Measurements from ENCODE around the gene CDH4.
"Not testable (repeated sequence)": the region's sequence is repeated elsewhere in the genome, so short reads cannot be mapped to it uniquely, and the experiment has no call there.

CDH4 gene

DNA sequence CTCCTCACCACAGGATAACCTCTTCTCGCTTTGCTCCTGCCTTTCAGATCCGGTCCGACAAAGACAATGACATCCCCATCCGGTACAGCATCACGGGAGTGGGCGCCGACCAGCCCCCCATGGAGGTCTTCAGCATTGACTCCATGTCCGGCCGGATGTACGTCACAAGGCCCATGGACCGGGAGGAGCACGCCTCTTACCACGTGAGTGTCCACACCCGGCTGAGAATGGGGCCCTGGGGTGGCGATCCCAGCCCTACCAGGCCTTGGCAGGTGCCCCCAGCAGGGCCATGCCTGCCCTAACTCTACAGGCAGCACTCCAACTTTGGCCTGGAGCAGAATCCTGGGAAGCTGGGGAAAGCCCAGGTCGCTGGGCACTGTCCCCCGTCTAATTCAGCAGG, 592.6 kb downstream of the CDH4 start:
- no peak for DNase-seq

DNA sequence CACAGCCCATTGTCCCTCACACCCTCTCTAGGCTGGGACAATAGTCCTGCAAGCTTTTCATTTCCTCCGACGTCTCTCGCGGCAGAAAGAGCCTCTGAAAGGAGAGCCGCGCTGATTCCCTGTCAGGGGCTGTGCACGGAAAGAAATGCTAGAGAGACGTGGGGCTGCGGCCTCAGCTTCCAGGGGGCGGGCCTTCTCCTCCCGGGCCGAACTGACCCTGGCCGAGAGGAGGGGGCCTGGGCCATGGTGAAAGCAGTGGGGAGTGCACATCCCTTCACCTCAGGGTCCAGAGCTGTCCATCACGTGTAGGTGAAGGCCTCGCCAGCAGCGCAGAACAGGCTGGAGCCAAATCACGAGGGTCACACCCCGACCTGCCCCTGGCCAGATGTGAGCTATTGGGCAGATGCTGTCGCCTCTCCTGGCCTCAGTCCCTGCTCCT, 593.2 kb downstream of the CDH4 start:
- DNase-seq = no peak

DNA sequence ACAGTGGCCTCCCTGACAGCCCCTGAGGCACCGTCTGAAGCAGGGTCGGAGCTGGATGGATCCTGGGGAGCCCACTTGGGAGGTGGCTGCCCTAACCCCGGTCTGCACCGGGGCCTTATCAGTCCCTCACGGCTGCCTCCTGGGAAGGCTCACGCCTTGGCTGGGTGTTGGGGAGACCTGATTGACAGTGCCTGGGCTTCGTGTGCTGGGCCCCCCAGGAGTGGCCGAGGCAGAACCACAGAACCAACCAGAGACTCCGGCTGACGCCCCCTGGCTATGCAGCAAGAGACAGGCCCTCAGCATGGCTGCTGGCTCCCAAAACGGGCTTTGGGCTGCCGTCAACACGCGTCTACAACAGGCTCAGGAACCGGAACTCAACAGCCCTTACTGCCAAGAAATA, 594.0 kb downstream of the CDH4 start:
- no peak for DNase-seq

DNA sequence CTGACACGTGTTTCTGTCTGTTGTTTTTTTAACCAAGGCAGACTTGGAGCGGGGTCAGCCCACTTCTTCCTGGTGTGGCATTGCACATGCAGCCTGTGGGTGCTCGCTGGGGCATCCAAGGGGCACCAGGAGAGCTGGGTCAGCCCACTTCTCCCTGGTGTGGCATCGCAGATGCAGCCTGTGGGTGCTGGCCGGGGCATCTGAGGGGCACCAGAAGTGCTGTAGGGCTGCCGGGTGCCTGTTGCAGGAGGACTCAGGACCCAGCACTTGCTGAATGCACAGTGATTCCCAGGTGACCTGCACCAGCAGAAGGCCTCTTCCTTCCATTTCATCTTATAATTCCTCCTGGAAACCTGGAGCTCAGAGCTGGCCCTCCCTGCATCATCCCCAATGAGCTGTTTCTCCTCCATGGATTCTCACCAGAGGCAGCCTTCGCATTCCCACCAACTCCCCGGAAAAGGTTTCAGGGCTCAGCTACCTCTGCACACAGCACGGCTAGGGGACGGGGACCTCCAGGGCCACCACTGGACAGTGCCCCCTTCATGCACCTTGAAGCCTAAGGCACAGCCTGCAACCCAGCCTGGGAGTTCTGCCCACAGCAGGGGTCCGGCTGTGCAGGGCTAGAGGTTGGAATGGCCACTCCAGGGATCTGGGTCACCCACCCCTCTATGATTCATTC, 594.8 kb downstream of the CDH4 start:
- no peak for DNase-seq

DNA sequence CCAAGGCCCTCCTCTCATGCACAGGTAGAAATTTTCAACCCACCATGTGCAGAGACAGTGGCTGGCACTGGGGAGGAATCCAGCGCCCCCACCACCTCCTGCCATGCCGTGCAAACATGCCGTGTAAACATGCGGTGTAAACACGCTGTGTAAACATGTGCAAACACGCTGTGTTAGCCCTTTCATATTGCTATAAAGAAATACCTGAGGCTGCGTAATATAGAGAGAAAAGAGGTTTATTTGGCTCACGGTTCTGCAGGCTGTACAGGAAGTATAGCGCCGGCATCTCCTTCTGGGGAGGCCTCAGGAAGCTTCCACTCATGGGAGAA, 595.3 kb downstream of the CDH4 start:
- DNase-seq = no peak

DNA sequence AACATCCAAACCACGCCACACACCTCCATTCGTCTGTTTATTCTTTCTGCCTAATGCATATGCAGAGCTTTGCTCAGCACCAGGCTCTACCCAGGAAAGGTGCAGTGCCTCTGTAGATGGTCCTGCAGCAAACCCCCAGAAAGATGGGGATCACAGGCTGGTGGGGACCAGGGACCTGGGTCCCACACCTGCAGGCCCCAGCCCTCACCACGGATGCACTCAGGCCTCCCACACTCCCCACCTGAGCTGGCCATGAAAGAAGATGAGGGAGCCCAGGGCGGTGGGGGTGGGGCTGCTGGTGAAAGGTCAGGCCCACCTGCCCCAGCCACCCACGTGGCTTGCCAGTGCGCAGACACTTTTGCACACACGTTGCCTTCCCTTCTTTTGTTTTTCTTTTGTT, 595.9 kb downstream of the CDH4 start:
- no peak for DNase-seq

DNA sequence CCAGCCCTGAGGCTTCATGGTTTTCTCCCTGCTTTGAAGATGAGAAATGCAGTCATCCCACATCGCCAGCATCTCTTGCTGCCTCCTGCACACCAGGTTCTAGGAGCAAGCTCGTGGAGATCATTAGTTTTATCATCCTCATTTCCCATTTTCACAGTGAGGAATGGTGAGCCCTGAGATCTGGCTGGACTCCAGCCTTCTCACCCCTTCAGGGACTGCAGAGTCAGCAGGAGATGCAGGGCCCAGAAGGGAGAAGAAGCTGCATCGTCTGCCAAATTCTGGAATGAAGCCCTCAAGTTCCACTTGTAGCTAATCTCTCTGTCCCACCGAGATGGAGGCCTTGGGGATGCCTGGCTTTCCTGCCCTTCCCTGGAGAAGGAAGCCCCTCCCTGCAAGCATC, 596.8 kb downstream of the CDH4 start:
- DNase-seq = no peak

DNA sequence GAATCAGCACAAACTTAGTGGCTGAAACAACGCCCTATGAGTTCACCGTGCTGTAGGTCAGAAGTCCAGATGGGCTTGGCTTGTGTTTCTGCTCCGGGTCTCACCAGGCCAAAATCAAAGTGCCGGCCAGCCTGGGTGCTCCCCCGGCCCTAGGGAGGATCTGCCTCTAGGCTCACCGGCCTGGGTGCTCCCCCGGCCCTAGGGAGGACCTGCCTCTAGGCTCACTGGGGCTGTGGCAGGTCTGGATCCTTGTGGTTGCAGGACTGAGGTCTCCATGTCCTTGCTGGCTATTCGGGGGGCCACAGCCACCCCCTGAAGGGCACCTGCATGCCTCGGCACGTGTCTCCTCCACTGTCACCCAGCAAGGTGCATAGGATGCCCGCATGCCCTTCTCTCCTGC, 597.3 kb downstream of the CDH4 start:
- DNase-seq = no peak

DNA sequence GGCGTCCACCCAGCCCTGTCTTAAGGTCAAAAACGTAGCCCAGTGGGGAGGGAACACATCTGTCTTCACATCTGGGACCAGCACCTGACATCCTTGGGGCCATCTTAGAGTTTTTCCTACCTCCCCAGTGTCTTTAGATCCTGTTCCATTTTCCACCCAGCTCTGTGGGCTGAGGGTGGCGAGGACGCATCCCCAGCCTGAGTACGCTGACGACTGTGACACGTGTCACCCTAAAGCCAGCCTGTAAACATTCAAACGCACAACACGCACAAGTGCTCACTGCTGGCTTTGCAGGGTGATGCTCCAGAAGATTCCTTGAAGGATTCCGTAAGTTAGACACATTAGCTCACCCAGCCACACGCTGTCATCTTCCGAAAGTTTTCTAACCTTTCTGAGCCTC, 597.8 kb downstream of the CDH4 start:
- no peak for DNase-seq

DNA sequence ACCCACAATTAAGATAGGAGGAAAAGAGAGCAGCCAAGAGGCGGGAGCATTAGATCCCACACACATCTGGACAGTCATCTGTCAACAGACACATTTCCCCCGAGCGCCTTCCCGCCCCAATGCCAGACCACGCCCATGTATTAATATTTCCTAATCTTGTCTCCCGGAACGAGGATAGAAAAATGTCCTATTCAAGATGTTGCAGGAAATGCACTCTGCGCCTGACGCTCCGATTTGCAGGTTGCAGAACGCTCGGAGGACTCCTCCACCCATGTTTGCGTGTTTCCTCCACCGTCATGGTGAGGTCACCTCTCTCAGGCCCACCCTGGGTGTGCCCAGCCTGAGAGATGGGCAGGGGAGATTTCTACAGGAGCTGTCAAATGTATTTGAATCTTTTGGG, 598.4 kb downstream of the CDH4 start:
- DNase-seq = no peak

DNA sequence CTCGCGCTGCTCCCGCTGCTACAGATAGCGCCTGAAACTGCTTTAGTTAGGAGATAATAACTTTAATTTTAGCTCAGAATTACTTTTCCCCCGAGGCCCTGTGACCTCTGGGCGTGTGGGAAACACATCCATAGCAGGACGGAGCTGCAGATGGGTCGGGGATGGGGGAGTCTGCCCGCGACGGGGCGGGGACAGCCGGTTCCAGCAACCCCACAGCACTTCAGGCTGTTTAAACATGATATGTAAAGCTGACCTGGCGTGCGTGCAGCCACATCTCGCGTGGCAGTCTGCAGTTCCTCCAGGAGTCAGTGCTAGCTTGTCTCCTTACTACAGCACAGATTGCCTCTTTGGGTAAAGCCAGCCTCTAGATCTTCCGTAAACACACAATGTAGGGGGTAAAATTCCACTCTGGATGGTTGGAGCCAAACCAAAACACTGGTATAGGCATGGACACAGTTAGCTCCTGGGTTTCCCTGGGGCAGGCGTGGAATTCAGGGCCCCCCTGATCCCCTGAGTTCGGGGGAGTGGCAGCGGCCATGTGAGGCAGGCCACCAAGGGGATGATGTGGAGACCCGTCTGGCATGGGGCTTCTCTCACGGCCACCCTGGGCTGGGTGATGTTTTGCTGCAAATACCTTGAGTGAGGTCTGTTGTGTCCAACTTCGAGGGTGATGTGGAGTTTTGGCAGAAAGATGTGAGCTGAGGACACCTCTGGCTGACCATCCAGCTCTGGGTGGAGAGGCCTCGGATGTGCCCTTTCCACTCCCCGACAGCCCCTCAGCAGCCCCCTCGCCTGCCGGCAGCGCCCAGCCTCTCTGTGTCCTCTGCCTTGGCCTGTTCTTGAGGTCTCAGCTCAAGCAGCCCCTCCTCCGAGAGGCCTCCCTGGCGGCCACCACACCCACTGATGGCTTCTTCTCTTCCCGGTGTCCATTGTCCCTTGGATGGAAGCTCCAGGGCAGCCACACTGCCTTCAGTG, 599.2 kb downstream of the CDH4 start:
- DNase-seq = no peak

DNA sequence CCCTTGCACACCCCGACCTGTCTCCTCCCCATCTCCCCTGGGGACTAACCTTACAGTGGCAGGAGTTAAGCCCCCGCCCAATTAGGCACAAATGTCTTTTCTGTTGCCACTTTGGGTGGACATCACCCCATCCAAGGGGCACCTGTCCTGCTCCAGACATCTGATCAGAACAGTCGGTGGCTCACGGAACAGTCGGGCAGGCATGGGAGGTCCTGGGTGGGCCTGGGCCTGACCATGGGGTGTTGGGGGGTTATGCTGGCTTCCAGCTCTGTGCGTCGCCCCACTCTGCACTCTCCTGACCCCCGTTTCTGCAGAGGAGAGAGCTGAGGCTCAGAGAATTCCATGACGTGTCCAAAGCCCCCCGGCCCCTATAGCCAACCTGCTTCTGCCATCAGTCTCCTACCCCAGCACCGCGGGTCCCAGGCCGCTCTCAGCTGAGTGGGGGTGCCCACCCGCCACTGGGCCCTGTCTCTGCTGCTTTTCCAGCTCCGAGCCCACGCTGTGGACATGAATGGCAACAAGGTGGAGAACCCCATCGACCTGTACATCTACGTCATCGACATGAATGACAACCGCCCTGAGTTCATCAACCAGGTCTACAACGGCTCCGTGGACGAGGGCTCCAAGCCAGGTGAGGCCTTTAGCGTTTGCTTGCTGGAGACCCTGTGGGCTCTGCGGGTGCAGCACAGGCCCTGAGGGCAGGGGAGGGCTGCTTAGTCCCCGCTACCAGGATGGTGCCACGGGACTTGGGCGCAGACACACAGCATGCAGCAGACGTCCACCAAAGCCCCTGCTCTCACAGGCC, 600.4 kb downstream of the CDH4 start:
- no peak for DNase-seq

DNA sequence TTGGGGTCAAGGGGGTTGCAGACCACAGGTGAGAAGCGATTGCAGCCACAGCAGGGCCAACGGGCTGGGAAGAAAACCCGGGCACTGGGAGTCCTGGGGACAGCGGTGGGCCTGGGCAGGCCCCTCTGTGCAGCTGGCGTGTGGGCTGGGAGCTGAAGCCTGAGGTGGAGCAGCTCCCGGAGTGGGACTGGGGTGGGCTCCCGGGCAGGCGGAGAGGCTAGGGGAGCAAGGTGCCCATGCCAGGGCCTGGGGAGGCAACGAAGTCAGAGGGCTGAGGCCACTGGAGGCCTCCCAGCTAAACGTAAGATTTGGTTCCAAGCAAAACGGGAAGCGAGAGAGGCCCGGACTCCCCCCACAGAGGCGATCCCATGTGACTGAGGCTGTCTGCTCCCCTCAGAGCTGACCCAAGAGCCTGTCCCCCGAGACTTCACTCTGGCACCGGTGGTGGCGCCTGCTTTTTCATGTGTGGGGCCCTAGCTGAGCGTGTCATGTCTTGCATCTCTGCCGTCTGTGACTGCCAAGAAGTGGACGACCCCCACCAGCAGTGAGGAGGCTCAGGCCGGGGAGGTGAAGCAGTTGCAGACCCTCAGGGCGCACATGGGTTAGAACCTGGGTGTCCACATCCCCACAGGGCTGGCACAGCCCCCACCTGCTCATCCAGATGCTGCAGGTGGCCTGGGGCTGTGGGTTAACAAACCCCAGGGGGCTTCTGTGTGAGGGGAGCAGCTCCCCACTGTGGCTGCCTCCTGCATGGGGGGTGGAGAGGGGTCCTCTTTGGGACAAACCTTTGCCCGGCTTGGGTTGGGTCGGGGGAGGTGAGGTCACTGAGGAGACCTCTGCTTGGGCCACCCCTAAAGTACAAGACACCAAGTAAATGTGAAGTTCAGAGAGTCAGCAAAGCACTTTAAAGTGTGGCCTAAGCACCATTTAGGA, 601.3 kb downstream of the CDH4 start:
- no peak for DNase-seq

DNA sequence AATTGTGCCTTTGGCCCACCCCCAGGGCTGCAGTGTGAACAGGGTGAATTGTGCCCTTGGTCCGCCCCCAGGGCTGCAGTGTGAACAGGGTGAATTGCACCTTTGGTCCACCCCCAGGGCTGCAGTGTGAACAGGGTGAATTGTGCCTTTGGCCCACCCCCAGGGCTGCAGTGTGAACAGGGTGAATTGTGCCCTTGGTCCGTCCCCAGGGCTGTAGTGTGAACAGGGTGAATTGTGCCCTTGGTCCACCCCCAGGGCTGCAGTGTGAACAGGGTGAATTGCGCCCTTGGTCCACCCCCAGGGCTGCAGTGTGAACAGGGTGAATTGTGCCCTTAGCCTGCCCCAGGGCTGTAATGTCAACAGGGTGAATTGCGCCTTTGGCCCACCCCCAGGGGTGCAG, 602.5 kb downstream of the CDH4 start:
- DNase-seq = not testable (repeated sequence)

DNA sequence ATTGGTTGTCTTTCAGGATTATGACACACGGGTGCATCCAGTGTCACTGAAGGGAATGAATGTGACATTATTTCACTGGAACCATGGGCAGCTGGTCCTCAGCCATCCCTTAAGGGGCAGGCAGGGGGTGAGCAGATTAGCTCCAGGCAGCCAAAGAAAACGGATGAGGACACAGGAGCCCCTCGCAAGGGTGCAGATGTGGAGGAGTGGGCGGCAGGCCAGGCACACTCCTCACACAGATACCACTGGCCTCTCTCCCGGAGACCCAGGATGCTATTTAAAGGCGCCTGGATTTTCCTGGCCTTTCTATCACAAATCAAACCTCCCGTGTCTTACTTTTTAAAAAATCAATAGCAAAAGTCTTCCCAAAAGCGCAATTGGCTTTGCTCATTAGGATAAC, 603.2 kb downstream of the CDH4 start:
- DNase-seq = no peak

DNA sequence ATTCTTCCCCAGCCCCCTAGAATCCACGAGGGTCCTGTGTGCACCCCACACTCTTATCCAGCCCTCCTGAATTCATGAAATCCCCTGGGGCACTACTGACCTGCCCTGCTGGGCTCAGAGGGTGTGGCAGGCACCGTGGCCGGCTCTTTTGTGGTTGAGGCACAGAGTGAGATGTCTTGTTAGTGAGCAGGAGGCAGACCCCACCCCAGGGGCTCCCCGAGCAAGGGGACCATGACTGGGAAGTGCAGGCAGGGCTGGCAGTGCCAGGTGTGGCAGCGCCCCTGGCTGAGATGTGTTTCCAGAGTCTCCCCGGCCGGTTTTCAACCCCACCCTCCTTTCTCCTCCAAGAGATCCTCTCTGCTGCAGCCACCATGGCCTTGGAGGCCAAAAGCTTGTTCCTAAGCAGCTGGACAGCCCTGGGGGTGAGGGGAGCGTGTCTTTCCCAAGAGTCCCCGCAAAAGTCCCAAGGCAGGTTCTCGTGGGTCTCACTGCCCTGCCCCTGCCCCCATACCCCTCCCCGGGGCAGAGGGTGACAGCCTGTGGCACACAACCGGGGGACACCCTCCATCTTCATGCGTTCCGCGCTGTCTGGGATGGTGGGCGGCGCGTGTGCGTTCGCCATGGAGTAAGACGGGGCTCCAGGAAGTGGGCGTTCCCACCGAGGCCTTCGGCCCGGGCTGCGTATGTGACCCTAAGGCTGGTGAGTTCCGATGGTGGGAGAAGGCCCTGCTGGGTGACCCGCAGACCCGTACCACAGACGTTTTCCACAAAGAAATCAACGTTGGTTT, 604.8 kb downstream of the CDH4 start:
- DNase-seq = no peak

DNA sequence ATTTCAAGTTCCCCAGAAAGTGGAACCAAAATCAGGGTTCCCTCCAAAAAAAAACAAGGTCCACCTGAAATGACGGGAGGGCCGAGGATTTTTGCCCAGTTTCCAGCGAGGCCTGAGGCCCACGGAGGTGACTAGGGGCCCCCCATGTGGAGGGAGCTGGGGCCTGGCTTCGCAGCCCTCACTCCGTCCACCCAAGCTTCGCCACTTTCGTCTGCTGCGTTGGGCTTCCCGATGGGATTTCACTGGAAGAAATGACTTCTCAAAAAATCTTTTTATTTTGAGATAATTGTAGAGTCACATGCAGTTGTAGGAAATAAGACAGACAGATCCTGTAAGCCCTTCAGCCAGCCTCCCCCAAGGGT, 605.3 kb downstream of the CDH4 start:
- no peak for DNase-seq

DNA sequence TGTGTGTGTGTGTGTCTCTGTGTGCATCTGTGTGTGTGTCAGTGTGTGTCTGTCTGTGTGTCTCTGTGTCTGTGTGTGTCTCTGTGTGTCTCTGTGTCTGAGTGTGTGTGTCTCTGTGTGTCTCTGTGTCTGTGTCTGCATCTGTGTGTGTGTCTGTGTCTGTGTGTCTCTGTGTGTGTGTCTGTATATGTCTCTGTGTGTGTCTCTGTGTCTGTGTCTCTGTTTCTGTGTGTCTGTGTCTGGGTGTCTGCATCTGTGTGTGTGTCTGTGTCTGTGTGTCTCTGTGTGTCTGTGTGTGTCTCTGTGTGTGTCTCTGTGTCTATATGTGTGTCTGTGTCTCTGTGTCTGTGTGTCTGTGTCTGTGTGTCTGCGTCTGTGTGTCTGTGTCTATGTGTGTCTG, 605.8 kb downstream of the CDH4 start:
- DNase-seq = no peak

DNA sequence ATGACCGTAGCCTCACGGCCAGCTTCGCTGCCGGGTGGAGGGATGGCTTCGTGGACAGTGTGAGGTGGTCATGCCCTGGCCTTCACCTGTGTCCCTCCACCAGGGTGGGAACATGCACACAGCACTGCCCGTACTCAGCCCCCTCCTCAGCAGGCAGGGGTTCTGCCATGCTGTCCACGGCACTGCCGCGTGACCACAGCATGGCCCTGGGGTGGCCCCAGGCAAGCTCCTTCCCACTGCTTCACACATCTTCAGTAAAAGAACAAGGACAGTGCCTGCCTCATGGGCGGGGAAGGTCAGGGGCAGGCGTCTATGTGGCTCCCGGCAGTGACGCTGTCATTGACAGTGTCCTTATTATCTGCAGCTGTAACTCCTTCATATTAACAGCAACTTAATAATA, 607.7 kb downstream of the CDH4 start:
- DNase-seq = no peak

DNA sequence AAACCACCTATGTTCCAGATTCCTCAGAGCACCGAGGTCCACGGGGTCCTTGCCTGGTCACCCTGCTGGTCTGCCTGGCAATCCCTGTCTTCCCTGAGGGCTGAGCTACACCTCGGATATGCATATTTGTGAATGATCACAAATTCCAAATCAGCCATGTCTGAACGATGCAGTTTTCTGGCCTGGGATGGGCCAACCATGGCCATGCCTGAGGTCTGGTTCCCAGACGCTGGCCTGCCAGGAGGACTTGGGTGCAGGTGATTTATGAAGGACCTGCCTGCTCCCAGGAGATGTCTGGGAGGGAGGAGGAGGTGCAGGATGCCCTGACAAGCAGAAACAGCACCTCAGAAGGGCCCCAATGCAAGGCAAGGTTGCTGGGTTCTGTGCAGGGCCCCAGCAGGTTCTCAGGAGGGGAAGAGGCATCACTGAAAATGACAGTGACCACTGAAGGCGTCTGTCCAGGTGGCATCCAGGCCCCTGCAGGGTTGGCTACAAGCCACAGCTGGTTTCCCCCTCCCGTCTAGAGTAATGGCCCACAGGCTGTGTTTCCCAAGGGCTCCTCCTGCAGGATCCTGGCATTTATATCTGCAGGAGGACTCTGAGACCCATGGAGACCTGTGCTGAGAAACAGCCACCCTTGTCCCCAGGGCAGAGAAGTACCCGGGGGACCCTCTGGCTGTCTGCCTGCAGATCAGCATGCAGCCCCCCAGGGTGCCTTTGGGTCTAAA, 608.4 kb downstream of the CDH4 start:
- no peak for DNase-seq

All from NCI-H510A treated with DMSO at 0.1 percent for 48 hours (cell line).